Activated T-helper 1 cell treated with anti-CD3 and anti-CD28 coated beads, Interleukin-2, amount 50 U/mL, for 16 hours (primary cell): ENCODE data around the gene SIK3.
A peak's percentile ranks its signal among the peaks of the same experiment; 100 is the strongest.

Experiments
- DNase-seq, 2 donors: peaks; one replicate each; pipeline ENCODE4 v3.0.0-alpha.2; 2020; ENCODE audit warnings: low read depth in 1 of 2, low spot score in 1 of 2

The SIK3 gene

DNA sequence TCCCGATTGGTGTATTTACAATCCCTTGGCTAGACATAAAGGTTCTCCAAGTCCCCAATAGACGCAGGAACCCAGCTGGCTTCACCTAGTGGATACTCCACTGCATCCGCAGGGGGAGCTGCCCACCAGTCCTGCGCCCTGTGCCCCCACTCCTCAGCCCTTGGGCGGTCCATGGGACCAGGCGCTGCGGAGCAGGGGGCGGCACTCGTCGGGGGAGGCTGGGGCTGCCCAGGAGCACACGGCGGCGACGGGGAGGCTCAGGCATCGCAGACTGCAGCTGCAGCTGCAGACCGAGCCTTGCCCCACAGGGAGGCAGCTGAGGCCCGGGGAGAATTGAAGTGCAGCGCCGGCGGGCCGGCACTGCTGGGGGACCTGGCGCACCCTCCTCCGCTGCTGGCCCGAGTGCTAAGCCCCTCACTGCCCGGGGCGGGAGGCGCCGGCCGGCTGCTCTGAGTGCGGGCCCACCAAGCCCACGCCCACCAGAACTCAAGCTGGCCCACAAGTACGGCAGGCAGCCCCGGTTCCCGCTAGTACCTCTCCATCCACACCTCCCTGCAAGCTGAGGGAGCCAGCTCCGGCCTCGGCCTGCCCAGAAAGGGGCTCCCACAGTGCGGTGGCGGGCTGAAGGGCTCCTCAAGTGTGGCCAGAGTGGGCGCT is 12.2 kb upstream of the SIK3 start:
- no peak for DNase-seq

DNA sequence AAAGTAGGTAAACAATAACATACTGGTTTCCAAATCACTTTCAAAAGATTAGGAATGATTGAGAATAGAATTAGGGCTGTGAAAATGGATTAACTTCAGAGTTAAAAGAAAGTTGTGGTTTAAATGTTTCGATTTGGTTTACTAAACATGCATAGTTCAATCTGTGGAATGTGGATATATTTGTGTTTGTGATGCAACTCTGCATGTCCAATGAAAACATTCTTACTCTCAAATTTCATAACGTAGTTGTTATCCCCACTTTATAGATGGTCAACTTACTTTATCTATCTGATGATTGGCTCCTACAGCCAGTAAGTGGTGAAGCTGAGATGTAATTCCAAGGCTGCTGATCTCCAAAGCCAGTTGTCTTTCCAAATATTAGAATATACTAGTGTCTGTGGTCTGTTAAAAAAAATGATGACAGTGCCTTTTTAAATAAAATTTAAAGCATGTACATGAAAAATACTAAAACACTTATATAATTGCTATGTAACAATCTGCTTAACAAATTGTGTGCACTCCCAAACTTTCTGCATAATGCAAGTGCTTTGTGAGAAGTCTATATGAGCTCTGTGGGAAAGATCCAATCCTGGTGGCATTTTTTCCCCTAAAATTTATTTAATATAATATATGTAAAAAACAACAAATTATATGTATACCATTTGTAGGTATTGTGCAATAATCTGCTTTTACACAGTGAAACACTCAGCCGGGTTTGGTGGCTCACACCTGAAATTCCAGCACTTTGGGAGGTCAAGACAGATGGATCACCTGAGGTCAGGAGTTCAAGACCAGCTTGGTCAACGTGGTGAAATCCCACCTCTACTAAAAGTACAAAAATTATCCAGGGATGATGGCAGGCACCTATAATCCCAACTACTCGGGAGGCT is 9.7 kb upstream of the SIK3 start:
- DNase-seq = no peak

DNA sequence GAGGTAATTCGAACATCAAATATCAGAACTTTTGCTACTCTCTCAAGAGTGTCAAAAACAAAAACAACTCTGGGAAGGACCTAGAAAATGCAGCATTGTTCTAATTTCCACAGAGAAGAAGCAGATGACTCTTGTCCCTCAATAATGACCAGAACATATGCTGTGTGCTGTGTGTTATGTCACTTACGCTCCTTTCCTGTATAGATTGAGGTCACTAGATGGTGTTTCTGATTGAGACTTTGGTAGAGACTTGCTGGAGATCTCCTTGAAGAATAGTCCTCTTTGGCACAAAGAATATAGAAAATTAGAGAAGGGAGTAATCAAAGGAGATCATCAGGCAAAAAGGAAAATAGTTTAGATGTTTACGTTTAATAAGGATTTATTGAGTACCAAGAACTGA is 2.3 kb upstream of the SIK3 start:
- no peak for DNase-seq

DNA sequence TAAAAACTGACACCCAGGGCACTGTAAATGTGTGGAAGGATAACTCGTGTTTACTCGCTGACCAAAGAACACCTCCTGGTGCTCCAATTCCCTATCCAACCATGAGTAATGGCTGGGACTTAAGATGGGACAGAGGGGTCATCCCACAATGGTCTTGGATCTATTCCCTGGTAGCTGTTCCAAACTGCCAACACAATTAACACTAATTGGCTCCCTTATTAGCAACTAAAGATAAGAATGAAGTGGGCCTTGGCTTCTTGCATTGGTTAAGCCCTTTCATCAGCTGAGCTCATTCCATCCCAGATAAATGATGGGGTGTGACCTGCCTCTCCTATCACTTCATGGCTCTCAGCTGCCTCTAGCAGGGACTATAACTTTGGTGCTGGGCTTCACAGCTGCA is 1.5 kb upstream of the SIK3 start:
- no peak for DNase-seq

DNA sequence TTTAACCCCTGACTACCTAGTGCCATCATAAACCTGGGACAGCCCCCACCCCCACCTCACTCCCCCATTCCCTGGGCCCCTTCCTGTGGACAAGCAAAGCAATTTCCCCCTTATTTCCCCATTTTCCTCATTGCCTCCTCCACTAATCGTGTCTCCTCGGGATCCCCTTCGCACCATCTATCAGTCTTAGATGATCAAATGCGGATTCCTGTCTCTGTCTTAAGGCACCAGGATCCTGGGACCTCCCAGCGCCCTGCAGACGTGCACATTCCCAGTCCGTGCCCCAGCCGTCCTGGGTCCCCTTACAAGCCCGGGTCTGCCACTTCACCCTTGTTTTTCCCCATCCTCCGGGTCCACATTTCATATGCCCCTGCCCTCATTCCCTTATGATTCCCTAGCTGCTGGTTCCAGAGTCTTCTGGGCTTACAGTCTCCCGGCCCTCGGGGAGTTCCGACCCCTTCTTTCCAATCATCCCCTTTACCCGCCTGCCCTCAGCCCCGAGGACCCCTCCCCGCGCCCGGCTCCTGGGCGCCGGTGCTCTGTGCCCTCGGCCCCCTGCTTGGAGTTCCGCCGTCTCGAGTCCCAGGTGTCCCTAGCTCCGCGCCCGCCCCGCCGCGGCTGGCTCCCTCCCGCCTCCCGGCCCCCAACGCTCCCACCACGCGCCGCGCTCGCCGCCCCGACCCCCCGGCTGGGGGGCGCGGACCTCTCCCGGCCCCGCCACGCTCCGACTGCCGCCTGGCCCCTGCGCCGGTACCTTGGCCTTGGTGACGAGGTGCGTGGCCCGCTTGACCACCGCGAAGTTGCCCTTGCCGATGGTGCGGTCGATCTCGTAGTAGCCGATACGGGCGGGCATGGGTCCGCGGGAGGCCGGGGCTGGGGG is 599 bp downstream of the SIK3 start:
- DNase-seq = peak in 1 of 2 donors; percentile 19

DNA sequence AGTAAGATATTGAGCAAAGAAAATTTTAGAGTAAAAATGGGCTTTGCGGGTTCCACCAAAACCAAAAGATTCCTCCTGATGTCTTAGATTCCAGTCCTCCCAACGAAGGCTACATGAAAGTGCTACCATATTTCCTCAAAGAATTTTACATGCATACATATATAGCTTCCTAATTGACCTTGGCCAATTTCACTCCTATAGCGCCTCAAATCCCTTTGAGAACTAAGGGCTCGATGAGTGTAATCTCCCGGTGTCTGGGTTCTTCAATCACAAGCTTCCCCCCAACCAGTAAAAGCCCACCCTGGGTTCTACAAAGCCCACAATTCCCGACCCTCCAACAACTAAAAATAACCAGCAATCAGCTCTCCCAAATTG is 1.2 kb downstream of the SIK3 start:
- DNase-seq = no peak

DNA sequence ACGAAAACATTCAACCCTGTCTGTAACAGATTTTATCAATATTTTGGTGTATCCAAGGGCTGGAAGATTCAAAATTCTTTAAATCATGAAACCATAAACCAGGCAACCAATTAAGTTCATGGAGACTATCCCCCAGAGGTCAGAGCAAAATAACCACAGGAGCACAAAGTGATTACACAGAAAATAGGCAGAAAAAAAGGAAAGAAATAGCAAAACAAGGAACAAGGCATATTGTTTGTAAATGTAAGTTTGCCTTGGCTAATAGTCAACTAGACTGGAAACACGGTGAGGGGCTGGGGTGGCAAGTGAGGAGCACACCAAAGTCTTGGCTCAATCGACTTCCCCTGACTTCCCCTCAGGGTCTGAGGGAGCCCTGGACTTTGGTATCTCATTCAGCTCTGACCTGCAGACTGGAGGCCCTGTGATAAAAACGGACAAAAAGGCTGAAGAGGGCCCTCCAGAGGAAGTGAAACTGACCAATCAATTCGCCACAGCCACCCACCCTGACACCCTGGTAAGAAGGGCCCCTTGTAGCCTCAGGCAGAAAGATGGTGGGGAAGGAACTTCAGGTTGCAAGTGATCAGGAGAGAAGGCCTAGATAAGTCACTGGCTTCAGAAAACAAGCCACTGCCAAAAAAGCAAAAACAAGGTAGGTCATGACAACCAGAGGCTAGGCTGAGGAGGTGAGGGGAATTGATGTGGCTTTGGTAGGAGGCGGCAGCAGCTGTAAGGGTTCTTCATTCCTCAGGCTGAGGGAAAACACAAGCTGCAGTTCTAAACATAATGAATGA is 1.8 kb downstream of the SIK3 start:
- DNase-seq = peak; percentile 15 to 23

DNA sequence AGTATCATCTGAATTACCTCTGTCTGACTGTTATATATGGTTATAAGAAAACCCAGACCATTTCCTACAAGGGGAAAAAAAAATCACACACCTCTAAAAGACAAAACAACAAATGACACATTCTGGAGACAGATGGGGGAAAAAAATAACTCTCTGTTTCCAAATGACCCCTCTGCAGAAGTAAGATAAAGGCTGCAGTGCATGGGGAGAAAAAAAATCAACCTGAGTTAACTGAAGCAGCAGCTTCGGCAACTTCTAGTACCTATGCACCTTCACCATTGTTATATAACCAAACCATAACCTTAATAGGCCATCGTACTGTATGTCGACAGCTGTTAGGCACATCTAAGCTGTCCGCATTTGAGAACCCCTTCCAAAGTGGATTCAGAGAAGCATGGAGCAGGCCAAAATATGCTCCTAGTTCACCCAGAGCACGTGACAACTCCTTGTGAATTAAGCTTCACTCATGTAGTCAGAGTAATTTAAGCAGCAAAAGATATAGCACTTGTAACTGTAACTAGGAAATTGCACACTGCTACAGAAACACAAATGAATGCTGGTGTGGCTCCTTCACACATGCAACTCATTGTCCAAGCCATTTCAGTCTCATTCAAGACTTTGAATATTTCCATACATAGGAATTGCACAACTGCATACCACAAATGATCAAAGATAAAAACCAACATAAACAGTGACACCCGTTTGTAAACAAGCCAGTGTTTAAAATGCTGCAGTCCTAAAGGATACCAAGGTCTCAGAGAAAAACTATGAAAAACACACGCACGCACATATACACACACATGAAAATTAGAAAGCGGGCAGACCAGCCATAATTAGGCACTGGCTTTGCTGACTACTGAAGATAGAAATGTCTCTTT is 2.7 kb downstream of the SIK3 start:
- DNase-seq = no peak

DNA sequence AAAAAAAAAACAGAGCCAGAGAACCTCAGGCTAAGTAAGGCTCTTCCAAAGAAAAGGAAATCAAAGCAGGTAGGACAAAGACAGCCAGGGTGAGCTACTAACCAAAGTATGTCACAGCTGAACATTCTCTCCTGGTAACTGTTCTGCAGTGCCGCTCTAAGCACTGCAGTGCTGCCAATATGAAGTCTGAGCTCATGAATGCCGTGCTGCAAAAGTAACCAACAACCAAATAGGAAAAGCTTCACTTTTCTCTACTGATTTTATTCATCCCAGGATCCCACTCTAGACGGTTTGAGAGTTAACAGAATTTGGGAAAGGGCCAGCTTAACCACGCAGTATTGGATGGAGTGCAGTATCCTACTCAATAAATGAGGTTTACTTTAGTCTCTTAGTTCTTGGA is 3.5 kb downstream of the SIK3 start:
- DNase-seq = no peak

DNA sequence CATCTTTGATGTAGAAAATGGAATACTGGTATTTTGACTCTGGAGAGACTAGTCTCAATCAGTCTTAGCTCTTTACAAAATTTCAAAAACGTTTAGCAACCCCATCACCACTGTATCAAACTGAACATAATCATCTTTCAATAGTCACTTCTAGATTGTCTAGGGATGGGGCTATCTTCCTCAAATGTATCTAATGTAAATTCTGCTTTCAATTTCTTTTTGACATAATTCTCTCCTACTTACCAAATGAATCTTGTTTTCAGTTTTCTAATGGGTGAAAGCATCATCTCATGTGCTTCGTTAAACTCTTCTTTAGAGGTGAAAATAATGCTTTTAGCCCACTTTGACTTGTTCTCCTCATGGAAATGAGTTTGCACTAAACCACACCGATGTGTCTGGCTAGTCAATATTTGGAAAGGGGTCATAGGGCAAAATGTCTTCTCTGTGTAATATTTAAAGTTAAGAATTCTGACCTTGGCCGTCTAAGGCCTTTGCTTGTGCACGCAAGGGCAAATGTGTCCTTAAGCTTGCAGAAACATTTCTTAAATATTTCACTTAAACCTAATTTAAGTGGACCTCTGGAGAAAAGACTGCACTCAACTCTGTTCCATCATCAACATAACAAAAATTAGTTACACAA is 5.2 kb downstream of the SIK3 start:
- no peak for DNase-seq

DNA sequence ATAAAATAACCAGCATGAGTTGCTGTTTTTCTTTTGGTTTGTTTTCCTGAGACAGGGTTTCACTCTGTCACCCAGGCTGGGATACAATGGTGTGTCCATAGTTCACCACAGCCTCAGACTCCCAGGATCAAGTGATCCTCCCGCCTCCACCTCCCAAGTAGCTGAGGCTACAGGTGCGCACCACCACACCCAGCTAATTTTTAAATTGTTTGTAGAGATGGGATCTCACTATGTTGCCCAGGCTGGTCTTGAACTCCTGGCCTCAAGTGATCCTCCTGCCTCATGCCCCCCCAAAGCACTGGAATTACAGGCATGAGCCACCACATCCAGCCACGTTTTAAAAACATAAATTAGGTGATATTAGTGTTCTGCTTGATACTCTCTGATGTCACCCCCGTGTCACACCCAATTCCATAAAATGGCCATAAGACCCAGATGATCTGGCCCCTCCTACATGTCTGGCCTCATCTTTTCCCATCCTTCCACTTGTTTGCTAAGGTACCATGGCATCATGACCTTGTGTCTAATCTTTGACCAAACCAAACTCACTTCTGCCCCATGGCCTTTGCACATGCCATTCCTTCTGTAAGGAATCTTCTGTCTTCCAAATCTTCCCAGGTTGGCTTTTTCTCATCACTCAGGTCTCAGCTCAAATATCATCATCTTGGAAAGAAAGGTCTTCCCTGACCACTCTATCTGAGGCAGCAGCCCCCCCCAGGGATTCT is 6.3 kb downstream of the SIK3 start:
- no peak for DNase-seq

DNA sequence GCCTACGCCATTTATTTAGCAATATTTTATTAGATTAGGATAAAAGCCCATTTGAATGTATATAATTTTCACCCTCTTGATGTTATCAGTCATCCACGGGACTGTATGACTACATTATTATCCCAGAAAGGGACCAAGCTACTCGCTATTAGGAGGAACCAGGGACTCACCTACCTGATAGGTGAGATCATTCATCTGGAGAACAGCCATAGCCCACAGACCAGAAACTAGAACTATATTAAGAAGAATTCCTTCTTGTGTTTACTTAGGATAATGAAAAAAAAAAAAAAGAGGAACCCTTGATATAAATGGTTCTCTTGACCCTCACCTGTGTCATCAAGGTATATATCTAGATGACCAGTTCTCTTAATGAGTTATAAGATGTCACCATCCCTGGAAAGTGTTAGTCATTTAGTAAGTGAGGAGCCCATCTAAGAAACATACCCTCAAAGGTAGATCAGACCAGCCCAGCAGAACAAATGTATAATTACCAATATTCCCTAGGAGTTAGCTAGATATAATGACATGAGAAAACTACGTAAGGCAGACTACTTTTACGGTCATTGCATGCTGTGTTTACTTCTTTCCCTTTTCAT is 8.0 kb downstream of the SIK3 start:
- DNase-seq = no peak

DNA sequence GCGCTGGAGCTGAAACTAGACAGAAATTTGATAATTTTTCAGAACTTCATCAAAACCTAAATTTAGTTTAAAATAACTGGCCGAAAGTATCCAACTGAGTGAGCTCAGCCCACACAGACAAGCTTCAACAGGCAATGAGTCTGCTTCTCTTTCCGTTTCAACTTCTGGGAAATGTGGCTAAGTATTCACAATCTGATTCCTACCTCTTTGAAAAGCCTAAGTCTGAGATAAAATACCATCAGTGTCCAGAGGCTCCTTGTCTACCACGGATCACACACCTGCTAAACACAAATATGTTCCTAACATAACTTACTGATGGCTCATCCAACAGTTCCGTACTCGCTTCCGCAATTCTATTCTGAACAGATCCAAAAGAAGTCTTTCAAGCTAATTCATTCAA is 8.5 kb downstream of the SIK3 start:
- no peak for DNase-seq

DNA sequence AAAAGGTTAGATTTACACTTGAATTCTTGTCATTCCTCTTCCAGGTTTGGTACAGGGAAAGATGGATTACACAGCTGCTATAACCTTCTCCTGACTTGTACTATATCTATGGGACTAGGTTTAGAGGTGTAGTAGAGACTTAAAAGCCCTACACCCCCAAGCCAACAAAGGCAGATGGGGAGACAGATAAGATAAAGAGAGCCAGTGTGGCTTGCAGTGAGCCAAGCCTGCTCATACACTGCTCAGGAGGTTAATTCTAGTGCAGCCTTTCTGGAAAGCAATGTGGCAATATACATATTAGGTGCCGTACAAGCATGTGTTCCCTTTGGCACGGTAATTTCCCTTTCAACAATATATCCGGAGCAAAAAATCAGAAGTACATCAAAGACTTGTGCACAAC is 10.8 kb downstream of the SIK3 start:
- no peak for DNase-seq

DNA sequence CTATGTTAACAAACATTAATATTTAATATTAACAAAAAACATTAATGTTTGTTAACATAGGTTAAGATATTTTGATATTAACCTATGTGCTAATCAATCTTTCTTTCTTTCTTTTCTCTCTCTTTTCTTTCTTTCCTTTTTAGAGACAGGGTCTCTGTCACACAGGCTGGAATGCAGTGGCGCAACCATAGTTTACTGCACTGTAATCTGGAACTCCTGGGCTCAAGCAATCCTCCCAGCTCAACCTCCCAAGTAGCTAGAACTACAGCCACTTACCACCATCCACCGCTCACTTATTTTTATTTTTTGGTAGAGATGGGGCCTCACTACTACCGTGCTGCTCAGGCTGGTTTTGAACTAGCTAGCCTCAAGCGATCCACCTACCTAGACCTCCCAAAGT is 13.2 kb downstream of the SIK3 start:
- no peak for DNase-seq

DNA sequence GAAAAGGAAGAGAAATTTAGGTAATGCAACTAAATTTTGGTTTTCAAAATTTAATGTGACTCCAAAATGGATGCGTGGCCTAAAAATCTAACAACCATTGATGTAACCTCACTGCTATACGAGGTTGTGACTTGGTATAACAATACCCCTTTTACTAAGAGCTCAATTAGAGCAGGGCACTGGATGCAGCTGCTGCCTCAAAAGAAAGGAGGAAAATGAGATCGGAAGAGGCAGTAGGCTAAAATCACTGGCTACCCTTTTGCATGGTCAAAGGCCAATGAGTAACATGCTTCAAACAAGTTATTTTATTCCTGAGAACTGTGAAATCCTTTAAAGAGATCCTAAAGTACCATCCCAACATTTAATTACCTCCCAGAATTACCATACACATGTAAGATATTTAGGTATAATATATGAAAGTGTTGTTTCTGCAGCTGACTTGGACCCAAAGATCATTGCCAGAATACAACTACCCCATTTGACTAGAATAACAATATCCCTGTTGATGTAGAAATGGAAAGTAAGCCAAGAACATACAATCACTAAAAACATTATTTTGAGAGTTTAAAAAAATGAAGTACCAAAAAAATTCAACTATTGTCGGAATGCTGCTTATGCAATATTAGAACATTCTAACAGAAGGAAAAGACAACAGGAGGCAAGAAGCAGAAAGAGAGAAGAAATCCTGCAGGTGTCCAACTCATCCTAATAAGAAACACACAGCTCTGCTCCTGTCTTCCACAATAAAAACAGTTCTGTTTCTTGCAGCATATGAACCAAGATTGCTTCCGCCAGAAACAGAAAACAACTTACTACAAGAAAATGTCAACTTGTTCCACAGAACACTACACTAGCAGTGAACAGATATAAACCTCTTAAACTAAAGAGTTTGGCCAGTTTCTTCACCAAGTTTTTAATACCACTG is 15.0 kb downstream of the SIK3 start:
- DNase-seq = no peak

DNA sequence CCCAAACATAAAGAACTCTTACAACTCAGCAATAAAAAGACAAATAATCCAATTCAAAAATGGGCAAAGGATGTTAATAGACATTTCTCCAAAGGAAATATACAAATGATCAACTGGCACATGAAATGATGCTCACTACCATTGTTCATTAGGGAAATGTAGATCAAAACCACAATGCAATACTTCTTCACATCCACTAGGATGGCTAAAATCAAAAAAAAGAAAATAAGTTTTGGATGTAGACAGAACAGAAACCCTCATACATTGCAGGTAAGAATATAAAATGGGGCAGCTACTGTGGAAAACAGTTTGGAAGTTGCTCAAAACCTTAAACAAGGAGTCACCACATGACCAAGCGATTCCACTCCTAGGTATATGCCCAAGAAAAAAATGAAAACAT is 16.3 kb downstream of the SIK3 start:
- DNase-seq = no peak
